ENCODE data around the gene PRR12.

The PRR12 gene

GRCh38 chr19:49593233-49594113 lies 2.5 kb downstream of the PRR12 start:
- TF ChIP-seq SIN3A (IDR thresholded peaks at IDR 0.05; ENCODE audit: borderline replicate concordance, insufficient read depth, low read length) (no peak), FOXP2 (optimal IDR thresholded peaks at IDR 0.05; ENCODE audit: borderline replicate concordance, extremely low read depth, extremely low read length, insufficient read depth) (no peak), REST (IDR thresholded peaks at IDR 0.05; ENCODE audit: insufficient read depth in 1 of 2, low read depth in 2 of 2, low read length in 2 of 2) (no peak), POLR2AphosphoS5 (IDR thresholded peaks at IDR 0.05; ENCODE audit: low read depth, low read length) (no peak), TAF1 (IDR thresholded peaks at IDR 0.05; ENCODE audit: borderline replicate concordance, insufficient read depth, low read length) (no peak)

DNA sequence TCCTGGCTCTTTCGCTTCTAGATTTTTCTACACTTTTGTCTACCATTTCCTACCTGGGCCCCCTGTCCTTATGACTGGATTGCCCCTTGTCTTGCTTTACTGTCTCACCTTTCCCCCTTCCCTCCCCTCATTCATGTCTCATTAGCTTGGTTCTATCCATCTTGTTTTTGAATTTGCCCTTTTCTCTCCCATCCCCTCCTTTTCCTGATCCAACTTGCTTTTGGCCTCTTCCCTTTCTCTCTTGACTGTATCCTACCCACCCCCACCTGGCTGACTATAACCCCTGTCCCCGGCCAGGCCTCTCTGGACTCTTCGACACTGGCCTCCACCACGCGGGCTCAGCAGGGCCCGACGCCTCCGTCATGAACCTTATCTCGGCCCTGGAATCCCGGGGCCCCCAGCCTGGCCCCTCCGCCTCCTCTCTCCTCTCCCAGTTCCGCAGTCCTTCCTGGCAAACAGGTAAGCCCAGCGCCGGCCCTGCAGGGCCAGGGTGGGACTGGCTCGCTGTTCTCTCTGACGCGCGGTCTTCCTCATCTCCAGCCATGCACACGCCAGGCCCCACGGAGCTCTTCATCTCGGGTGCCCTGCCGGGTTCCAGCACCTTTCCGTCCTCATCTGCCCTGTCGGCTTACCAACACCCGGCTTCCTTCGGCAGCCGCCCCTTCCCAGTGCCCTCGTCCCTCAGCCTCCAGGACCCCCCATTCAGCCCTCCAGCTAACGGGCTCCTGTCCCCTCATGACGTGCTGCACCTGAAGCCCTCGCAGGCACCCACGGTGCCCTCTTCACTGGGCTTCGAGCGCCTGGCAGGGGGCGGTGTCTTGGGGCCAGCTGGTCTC lies 3.4 kb downstream of the PRR12 start:
- TF ChIP-seq SIN3A (IDR thresholded peaks at IDR 0.05; ENCODE audit: borderline replicate concordance, insufficient read depth, low read length), result no peak
- no peak for TF ChIP-seq FOXP2 (optimal IDR thresholded peaks at IDR 0.05; ENCODE audit: borderline replicate concordance, extremely low read depth, extremely low read length, insufficient read depth)
- TF ChIP-seq POLR2AphosphoS5 (IDR thresholded peaks at IDR 0.05; ENCODE audit: low read depth, low read length), result no peak
- no peak for TF ChIP-seq REST (IDR thresholded peaks at IDR 0.05; ENCODE audit: insufficient read depth in 1 of 2, low read depth in 2 of 2, low read length in 2 of 2)
- TF ChIP-seq TAF1 (IDR thresholded peaks at IDR 0.05; ENCODE audit: borderline replicate concordance, insufficient read depth, low read length), result no peak

DNA sequence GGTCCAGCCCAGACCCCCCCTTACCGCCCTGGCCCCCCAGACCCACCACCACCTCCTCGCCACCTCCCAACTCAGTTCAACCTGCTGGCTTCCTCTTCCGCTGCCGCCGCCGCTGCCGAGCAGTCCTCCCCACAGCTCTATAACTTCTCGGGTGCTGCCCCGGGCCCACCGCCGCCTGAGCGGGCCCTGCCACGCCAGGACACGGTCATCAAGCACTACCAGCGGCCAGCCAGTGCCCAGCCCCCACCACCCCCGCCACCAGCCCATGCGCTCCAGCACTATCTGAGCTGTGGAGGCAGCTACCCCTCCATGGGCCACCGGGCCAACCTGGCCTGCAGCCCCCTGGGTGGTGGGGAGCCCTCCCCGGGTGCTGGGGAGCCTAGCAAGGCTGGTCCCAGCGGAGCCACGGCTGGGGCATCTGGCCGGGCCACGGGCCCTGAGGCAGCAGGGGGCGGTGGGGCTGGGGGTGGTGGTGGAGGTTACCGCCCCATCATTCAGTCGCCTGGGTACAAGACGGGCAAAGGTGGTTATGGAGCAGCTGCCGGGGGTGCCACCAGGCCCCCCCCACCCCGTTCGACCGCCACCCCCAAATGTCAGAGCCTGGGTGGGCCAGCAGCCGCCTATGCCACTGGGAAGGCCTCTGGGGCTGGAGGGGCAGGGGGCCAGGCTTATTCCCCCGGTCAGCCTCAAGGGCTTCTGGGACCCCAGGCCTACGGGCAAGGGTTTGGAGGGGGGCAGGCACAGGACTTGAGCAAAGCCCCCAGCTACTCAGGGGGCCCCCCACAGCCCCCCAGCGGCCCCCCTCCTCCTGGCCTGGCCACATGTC lies 4.2 kb downstream of the PRR12 start:
- TF ChIP-seq REST (IDR thresholded peaks at IDR 0.05; ENCODE audit: insufficient read depth in 1 of 2, low read depth in 2 of 2, low read length in 2 of 2) (no peak), POLR2AphosphoS5 (IDR thresholded peaks at IDR 0.05; ENCODE audit: low read depth, low read length) (no peak), TAF1 (IDR thresholded peaks at IDR 0.05; ENCODE audit: borderline replicate concordance, insufficient read depth, low read length) (no peak), SIN3A (IDR thresholded peaks at IDR 0.05; ENCODE audit: borderline replicate concordance, insufficient read depth, low read length) (no peak), FOXP2 (optimal IDR thresholded peaks at IDR 0.05; ENCODE audit: borderline replicate concordance, extremely low read depth, extremely low read length, insufficient read depth) (no peak)

DNA sequence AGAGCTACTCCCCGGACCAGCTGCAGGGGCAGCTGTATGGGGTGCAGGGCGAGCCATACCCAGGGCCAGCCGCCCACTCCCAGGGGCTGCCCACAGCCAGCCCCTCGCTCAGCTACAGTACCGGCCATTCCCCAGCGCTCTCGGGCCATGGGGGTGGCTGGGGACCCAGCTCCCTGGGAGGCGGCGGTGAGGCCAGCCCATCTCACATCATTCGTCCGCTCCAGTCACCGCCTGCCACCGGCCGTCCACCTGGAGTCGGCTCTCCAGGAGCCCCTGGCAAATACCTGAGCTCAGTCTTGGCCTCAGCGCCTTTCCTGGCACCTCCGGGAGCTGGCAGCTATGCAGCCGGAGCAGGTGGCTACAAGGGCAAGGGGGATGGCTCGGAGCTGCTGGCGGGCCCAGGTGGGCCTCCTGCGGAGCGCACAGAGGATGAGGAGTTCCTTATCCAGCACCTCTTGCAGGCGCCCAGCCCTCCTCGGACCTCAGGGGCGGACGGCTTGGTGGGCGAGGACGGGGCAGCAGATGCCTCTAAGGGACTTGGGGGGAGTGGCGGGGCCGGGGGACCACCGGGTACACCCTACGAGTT lies 4.9 kb downstream of the PRR12 start:
- TF ChIP-seq TAF1 (IDR thresholded peaks at IDR 0.05; ENCODE audit: borderline replicate concordance, insufficient read depth, low read length) (no peak), POLR2AphosphoS5 (IDR thresholded peaks at IDR 0.05; ENCODE audit: low read depth, low read length) (no peak), FOXP2 (optimal IDR thresholded peaks at IDR 0.05; ENCODE audit: borderline replicate concordance, extremely low read depth, extremely low read length, insufficient read depth) (no peak), SIN3A (IDR thresholded peaks at IDR 0.05; ENCODE audit: borderline replicate concordance, insufficient read depth, low read length) (no peak), REST (IDR thresholded peaks at IDR 0.05; ENCODE audit: insufficient read depth in 1 of 2, low read depth in 2 of 2, low read length in 2 of 2) (no peak)
